Liver (tissue), 9 donors: Measurements from ENCODE around the gene ACP7. TPM values are rescaled to one million over a fixed set of nuclear protein-coding genes. Genes with fewer than 3 reads are reported as not detected.

Source experiments
- DNase-seq: peaks from one replicate; pipeline ENCODE4 v3.0.0-alpha.2; 2017; ENCODE audit warnings: low spot score
- H3K27ac ChIP-seq, 2 donors: one replicate each; pipeline ENCODE4 v1.7.0; 2013; ENCODE audit warnings: inconsistent platforms in 2 of 2, low read length in 2 of 2, control low read depth in 1 of 2, low read depth in 1 of 2, mild to moderate bottlenecking in 1 of 2
- H3K27me3 ChIP-seq, 4 donors: one replicate each; pipeline versions ENCODE4 v1.6.1 to v1.7.0; 2013; ENCODE audit warnings: low read length in 3 of 4, inconsistent platforms in 1 of 4, mild to moderate bottlenecking in 1 of 4, moderate library complexity in 1 of 4; ENCODE audit not compliant: control insufficient read depth in 4 of 4, insufficient read depth in 4 of 4
- H3K36me3 ChIP-seq, 4 donors: one replicate each; pipeline versions ENCODE4 v1.6.1 to v1.7.0; 2013; ENCODE audit warnings: low read length in 3 of 4, mild to moderate bottlenecking in 3 of 4, low read depth in 1 of 4, moderate library complexity in 1 of 4; ENCODE audit not compliant: control insufficient read depth in 4 of 4, insufficient read depth in 3 of 4
- H3K4me1 ChIP-seq, 4 donors: one replicate each; pipeline versions ENCODE4 v1.6.1 to v1.7.0; 2013; ENCODE audit warnings: low read length in 3 of 4, mild to moderate bottlenecking in 3 of 4, moderate library complexity in 1 of 4; ENCODE audit not compliant: control insufficient read depth in 4 of 4, insufficient read depth in 4 of 4
- H3K4me3 ChIP-seq, 3 donors: one replicate each; pipeline versions ENCODE4 v1.6.1 to v1.7.0; 2013; ENCODE audit warnings: low read length in 3 of 3, control low read depth in 1 of 3, low read depth in 1 of 3, mild to moderate bottlenecking in 1 of 3
- H3K9ac ChIP-seq, 2 donors: one replicate each; pipeline ENCODE4 v1.7.0; 2013; ENCODE audit warnings: low read length in 2 of 2, mild to moderate bottlenecking in 2 of 2, moderate library complexity in 2 of 2, control low read depth in 1 of 2, low read depth in 1 of 2
- H3K9me3 ChIP-seq, 4 donors: one replicate each; pipeline versions ENCODE4 v1.6.1 to v1.7.0; 2013; ENCODE audit warnings: low read length in 3 of 4; ENCODE audit not compliant: control insufficient read depth in 4 of 4
- ATF3 ChIP-seq: IDR thresholded peaks from 2 replicates; pipeline ENCODE4 v1.6.1; 2016; ENCODE audit warnings: antibody characterized with exemption
- EGR1 ChIP-seq, 2 donors: IDR thresholded peaks; 2 replicates each; pipeline ENCODE4 v1.6.1; 2016 to 2018; ENCODE audit warnings: antibody characterized with exemption in 2 of 2, low read depth in 2 of 2
- FOXA1 ChIP-seq: IDR thresholded peaks from 2 replicates; pipeline ENCODE4 v1.6.1; 2016; ENCODE audit warnings: antibody characterized with exemption
- FOXA2 ChIP-seq: IDR thresholded peaks from 2 replicates; pipeline ENCODE4 v1.6.1; 2016; ENCODE audit warnings: antibody characterized with exemption
- GABPA ChIP-seq, 2 donors: IDR thresholded peaks in 1 of 2; conservative IDR thresholded peaks in 1 of 2; 2 replicates each; pipeline ENCODE4 v1.6.1; 2016; ENCODE audit warnings: antibody characterized with exemption in 2 of 2, mild to moderate bottlenecking in 1 of 2, moderate library complexity in 1 of 2
- HNF4A ChIP-seq, 2 donors: conservative IDR thresholded peaks; 2 replicates each; pipeline ENCODE4 v1.6.1; 2016; ENCODE audit warnings: antibody characterized with exemption in 2 of 2, mild to moderate bottlenecking in 2 of 2
- HNF4G ChIP-seq: IDR thresholded peaks from 2 replicates; pipeline ENCODE4 v1.6.1; 2016; ENCODE audit warnings: antibody characterized with exemption
- JUND ChIP-seq, 2 donors: IDR thresholded peaks; 2 replicates each; pipeline ENCODE4 v1.6.1; 2016; ENCODE audit warnings: antibody characterized with exemption in 2 of 2
- REST ChIP-seq: IDR thresholded peaks from 2 replicates; pipeline ENCODE4 v1.6.1; 2016; ENCODE audit warnings: antibody characterized with exemption, mild to moderate bottlenecking
- SP1 ChIP-seq: IDR thresholded peaks from 2 replicates; pipeline ENCODE4 v1.6.1; 2018; ENCODE audit warnings: antibody characterized with exemption, mild to moderate bottlenecking
- TAF1 ChIP-seq: conservative IDR thresholded peaks from 2 replicates; pipeline ENCODE4 v1.6.1; 2016; ENCODE audit warnings: antibody characterized with exemption, mild to moderate bottlenecking
- YY1 ChIP-seq: IDR thresholded peaks from 2 replicates; pipeline ENCODE4 v1.6.1; 2016; ENCODE audit warnings: antibody characterized with exemption, mild to moderate bottlenecking
- ZBTB33 ChIP-seq: IDR thresholded peaks from 2 replicates; pipeline ENCODE4 v1.6.1; 2016; ENCODE audit warnings: antibody characterized with exemption
- WGBS: extraction: QIAGEN DNeasy Blood & Tissue Kit; methylation state at CpG from one replicate; pipeline ENCODE4 v1.1.7; 2013; 5-methylcytosine and 5-hydroxymethylcytosine counted together
- polyA plus RNA-seq, 2 donors: library from polyadenylated mRNA; stranded (reverse) in 1 of 2; unstranded in 1 of 2; fragments of 200-250 nt in 1 of 2; fragments of >200 nt in 1 of 2; fragmentation: Nextera tagmentation in 1 of 2; extraction: Ambion mirVana in 1 of 2; gene quantifications; one replicate each; pipeline versions ENCODE4 v1.2.1 to v1.2.3, GENCODE V29; 2013 to 2015
- total RNA-seq, 2 donors: library from RNA; depleted of rRNA; stranded (reverse); fragments of >200 nt; gene quantifications; one replicate each; pipeline ENCODE4 v1.2.3, GENCODE V29; 2014
- TF ChIP-seq, protein P1 (sequence below): IDR thresholded peaks from 2 replicates; pipeline ENCODE4 v1.6.1; 2016; ENCODE audit warnings: antibody characterized with exemption
- donor health status: healthy.
- donor health status: healthy.
- donor health status: healthy.
- donor health status: healthy.
- donor health status: healthy.

The ACP7 gene
- total and polyA plus RNA-seq, 4 donors, result 0.05 TPM; not detected in 3

DNA sequence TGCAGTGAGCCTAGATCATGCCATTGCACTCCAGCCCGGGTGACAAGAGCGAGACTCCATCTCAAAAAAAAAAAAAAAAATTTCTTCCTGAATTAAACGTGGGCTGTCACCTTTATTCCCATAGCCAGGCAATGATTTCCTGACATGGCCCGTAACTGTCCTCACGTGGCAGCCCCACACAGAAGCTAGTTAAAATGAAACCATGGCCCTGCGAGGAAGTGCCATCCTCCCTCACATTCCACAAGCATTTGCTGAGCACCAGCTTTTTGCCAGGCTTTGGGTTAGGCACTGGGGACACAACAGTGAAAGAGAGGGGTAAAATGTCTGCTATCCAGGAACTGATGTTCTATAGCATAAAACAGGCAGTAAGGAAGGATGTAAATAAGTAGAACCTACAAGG lies 38.7 kb upstream of the ACP7 start:
- Histone ChIP-seq H3K27me3 (no peaks in the 10 kb centered on the region), H3K27ac (no peak overlapping the region), H3K4me3 (no peak overlapping the region), H3K9ac (no peak overlapping the region), H3K36me3 (no peaks in the 10 kb centered on the region), H3K4me1 (no peaks in the 10 kb centered on the region), H3K9me3 (no peaks in the 10 kb centered on the region)
- WGBS, result 65% methylated on average over 6 of the region's 6 CpGs
- no peak for DNase-seq
- TF ChIP-seq HNF4A (conservative IDR thresholded peaks at IDR 0.05) (no peak), REST (no peak), GABPA (IDR thresholded peaks at IDR 0.05 in 1 of 2, conservative IDR thresholded peaks at IDR 0.05 in 1 of 2) (no peak), JUND (IDR thresholded peaks at IDR 0.05) (no peak), TAF1 (no peak), YY1 (no peak), FOXA1 (no peak), ZBTB33 (no peak), EGR1 (IDR thresholded peaks at IDR 0.05; ENCODE audit: low read depth in 2 of 2) (no peak), SP1 (no peak), HNF4G (no peak)
- TF ChIP-seq, protein P1, sequence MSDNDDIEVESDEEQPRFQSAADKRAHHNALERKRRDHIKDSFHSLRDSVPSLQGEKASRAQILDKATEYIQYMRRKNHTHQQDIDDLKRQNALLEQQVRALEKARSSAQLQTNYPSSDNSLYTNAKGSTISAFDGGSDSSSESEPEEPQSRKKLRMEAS, result no peak

DNA sequence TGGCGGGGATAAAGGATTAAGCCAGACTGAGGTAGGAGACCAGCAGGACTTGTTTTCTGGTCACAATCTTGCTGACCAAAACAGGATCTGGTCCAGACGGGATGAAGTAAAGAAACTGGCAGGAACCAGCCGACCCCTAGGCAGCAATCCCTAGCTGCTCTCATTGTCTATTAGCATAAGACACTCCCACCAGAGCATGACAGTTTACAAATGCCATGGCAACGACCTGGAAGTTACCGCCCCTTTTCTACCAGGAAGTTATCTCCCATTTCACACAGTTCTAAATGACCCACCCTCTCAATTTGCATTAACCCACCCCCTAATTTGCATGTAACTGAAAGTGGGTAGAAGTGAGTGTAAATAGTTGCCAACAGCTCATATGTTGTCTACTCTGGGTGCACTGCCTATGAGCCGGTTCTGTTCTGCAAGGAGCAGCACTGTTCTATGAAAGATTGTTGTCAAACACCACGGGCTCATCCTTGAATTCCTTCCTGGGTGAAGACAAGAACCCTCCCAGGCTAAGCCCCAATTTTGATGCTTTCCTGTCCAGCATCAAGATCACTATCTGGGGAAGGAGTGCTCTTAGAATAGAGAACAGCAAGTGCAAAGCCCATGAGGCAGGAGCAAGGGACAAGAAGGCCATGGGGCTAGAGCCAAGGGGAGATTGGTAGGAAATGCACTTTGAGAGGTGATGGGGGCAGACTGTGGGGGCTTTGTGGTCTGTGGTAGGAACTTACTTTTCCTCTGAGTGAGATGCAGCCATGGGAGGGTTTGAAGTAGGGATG lies 37.9 kb upstream of the ACP7 start:
- no peak for DNase-seq
- TF ChIP-seq TAF1, result no peak
- TF ChIP-seq FOXA1, result no peak
- TF ChIP-seq FOXA2, result no peak
- TF ChIP-seq ATF3, result no peak
- no peak for TF ChIP-seq SP1
- Histone ChIP-seq H3K9me3 (no peaks in the 10 kb centered on the region), H3K36me3 (no peaks in the 10 kb centered on the region), H3K27ac (no peak overlapping the region), H3K27me3 (no peaks in the 10 kb centered on the region), H3K9ac (no peak overlapping the region), H3K4me1 (no peaks in the 10 kb centered on the region), H3K4me3 (no peak overlapping the region)
- 67% methylated on average over 7 of the region's 7 CpGs for WGBS
